ENCODE measurements around the gene DIP2B. TPM values are rescaled to one million over a fixed set of nuclear protein-coding genes. Genes with fewer than 3 reads are reported as not detected.

Gene DIP2B
- total RNA-seq, 1 experiment from 2014 or later = 30.2 TPM

- no peak for TF ChIP-seq TCF7L2 (IDR thresholded peaks at IDR 0.05; ENCODE audit: low read depth, low read length)
- no peak for TF ChIP-seq SIN3A (IDR thresholded peaks at IDR 0.05; ENCODE audit: borderline replicate concordance, insufficient read depth, low read depth, low read length)
- TF ChIP-seq REST (IDR thresholded peaks at IDR 0.05; ENCODE audit: insufficient read depth in 1 of 2, low read depth in 2 of 2, low read length in 1 of 2) = no peak
- TF ChIP-seq POLR2AphosphoS5 (IDR thresholded peaks at IDR 0.05; ENCODE audit: low read depth, low read length) = no peak
- no peak for TF ChIP-seq CTCF (IDR thresholded peaks at IDR 0.05)
- no peak overlapping the region for H3K4me3 ChIP-seq (ENCODE audit: low read depth in 2 of 2, low read length in 2 of 2)
- no TSS peak for BruUV-seq (replicated peaks)
- no peaks in the 10 kb centered on the region for H3K9me3 ChIP-seq (ENCODE audit: control insufficient read depth, insufficient read depth, low read depth, low read length)
- intact Hi-C loops (cut with micrococcal nuclease; ENCODE audit: unreplicated experiment) = no loop called here
- H3K4me1 ChIP-seq (ENCODE audit: control insufficient read depth, insufficient read depth, low read length) = peaks cover 57% of the 10 kb centered on the region
- CTCF ChIA-PET = no interaction called here
- ATAC-seq (peak; percentile 50; the same call in 1 of the 2 replicates), DNase-seq (ENCODE audit: low read depth, low spot score) (no peak)
- H3K27me3 ChIP-seq (ENCODE audit: control insufficient read depth, insufficient read depth, low read length) = no peaks in the 10 kb centered on the region
- POLR2A ChIA-PET = no interaction called here
- in situ Hi-C loops (cut with HindIII; ENCODE audit: low pct_unique_long_range_greater_than_20kb, low sequenced_read_pairs) = no loop called here
- no peaks in the 10 kb centered on the region for H3K36me3 ChIP-seq (ENCODE audit: control insufficient read depth, insufficient read depth, low read length)
- H3K27ac ChIP-seq (ENCODE audit: low read length) = peak overlapping the region; percentile 80
Observed at GRCh38 chr12:50620109-50620977, 115.6 kb downstream of the DIP2B start.

- in situ Hi-C loops (cut with HindIII; ENCODE audit: low pct_unique_long_range_greater_than_20kb, low sequenced_read_pairs) (no loop called here), intact Hi-C loops (cut with micrococcal nuclease; ENCODE audit: unreplicated experiment) (no loop called here)
- DNase-seq (ENCODE audit: low read depth, low spot score) (no peak), ATAC-seq (no peak)
- Histone ChIP-seq H3K9me3 (ENCODE audit: control insufficient read depth, insufficient read depth, low read depth, low read length) (no peaks in the 10 kb centered on the region), H3K27me3 (ENCODE audit: control insufficient read depth, insufficient read depth, low read length) (no peaks in the 10 kb centered on the region), H3K4me3 (ENCODE audit: low read depth in 2 of 2, low read length in 2 of 2) (no peak overlapping the region), H3K36me3 (ENCODE audit: control insufficient read depth, insufficient read depth, low read length) (no peaks in the 10 kb centered on the region), H3K4me1 (ENCODE audit: control insufficient read depth, insufficient read depth, low read length) (peaks cover 57% of the 10 kb centered on the region), H3K27ac (ENCODE audit: low read length) (peak overlapping the region; percentile 76)
- no TSS peak for BruUV-seq (replicated peaks)
- POLR2A ChIA-PET = interaction anchor here (0.6 kb wide), 1 partner anchor 154 kb away, joined by 5 read pairs; no protein-coding TSS in a partner anchor
- TF ChIP-seq TCF7L2 (IDR thresholded peaks at IDR 0.05; ENCODE audit: low read depth, low read length) (no peak), SIN3A (IDR thresholded peaks at IDR 0.05; ENCODE audit: borderline replicate concordance, insufficient read depth, low read depth, low read length) (no peak), REST (IDR thresholded peaks at IDR 0.05; ENCODE audit: insufficient read depth in 1 of 2, low read depth in 2 of 2, low read length in 1 of 2) (no peak), CTCF (IDR thresholded peaks at IDR 0.05) (no peak), POLR2AphosphoS5 (IDR thresholded peaks at IDR 0.05; ENCODE audit: low read depth, low read length) (no peak)
- CTCF ChIA-PET = no interaction called here
Observed at GRCh38 chr12:50620978-50621360, 116.2 kb downstream of the DIP2B start.

Measured in Panc1 (cell line).